Suprapubic skin (tissue), 4 donors: ENCODE results near the gene CFAP100.

Experiments used
- POLR2A ChIP-seq, 2 donors: fragments of 450-650 bp; IDR thresholded peaks; one replicate each; pipeline ENCODE4 v1.6.1; 2017; ENCODE audit warnings: antibody characterized with exemption in 2 of 2, mild to moderate bottlenecking in 2 of 2, moderate library complexity in 2 of 2
- POLR2AphosphoS5 ChIP-seq, 3 donors: sonication (generic); formaldehyde crosslinking; IDR thresholded peaks; one replicate each; pipeline ENCODE4 v1.6.1; 2017; ENCODE audit warnings: antibody characterized with exemption in 3 of 3
- TF ChIP-seq, protein P1 (sequence below), 2 donors: fragments of 200-600 bp in 1 of 2; fragments of 450-650 bp in 1 of 2; sonication (generic) in 1 of 2; IDR thresholded peaks; one replicate each; pipeline ENCODE4 v1.5.1; 2016 to 2019; ENCODE audit warnings: antibody characterized with exemption in 2 of 2, mild to moderate bottlenecking in 1 of 2, moderate library complexity in 1 of 2

DNA sequence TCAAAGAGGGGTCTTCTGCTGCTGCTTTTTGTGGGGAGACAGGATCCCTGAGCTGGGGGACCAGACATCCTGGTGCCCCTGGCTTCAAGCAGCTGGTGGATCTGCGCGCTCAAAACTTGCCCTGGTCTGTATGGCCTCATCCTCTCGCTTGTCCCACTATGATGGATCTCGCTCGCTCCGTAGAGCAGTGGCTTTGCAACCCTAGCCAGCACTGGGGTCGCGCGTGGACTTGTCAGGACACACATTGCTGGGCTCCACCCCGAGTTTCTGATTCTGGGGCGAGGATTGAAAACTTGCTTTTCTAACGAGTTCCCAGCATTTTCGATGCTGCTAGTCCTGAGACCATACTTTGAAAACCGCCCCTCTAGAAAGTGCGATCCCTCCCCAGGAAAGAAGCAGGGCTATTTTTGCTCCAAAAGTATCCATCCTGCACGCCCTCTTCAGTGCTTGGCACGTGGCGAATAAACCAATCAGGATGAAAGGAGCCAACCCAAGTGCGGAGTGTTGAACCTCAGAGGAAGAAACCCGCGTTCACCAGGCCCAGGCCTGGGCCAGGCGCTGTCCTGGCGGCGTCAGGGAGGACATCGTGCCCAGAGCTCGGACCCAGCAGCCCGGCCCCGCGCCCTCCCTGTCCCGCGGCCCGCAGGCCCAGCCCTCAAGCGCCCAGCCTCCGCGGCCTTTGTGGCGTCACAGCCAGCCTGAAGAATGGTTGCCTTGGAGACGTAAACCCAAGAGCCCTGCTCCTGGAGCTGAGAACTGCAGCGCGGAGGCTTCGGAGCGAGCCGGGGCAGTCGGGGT lies at the start of gene CFAP100:
- TF ChIP-seq POLR2A (IDR thresholded peaks at IDR 0.05): no peak
- TF ChIP-seq, protein P1, sequence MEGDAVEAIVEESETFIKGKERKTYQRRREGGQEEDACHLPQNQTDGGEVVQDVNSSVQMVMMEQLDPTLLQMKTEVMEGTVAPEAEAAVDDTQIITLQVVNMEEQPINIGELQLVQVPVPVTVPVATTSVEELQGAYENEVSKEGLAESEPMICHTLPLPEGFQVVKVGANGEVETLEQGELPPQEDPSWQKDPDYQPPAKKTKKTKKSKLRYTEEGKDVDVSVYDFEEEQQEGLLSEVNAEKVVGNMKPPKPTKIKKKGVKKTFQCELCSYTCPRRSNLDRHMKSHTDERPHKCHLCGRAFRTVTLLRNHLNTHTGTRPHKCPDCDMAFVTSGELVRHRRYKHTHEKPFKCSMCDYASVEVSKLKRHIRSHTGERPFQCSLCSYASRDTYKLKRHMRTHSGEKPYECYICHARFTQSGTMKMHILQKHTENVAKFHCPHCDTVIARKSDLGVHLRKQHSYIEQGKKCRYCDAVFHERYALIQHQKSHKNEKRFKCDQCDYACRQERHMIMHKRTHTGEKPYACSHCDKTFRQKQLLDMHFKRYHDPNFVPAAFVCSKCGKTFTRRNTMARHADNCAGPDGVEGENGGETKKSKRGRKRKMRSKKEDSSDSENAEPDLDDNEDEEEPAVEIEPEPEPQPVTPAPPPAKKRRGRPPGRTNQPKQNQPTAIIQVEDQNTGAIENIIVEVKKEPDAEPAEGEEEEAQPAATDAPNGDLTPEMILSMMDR (IDR thresholded peaks at IDR 0.05): no peak
- TF ChIP-seq POLR2AphosphoS5 (IDR thresholded peaks at IDR 0.05): no peak
